ENCODE results near the gene GIMAP6.
A peak's percentile ranks its signal among the peaks of the same experiment; 100 is the strongest.
"Not testable (repeated sequence)": the region's sequence is repeated elsewhere in the genome, so short reads cannot be mapped to it uniquely, and the experiment has no call there.

Gene GIMAP6

DNA sequence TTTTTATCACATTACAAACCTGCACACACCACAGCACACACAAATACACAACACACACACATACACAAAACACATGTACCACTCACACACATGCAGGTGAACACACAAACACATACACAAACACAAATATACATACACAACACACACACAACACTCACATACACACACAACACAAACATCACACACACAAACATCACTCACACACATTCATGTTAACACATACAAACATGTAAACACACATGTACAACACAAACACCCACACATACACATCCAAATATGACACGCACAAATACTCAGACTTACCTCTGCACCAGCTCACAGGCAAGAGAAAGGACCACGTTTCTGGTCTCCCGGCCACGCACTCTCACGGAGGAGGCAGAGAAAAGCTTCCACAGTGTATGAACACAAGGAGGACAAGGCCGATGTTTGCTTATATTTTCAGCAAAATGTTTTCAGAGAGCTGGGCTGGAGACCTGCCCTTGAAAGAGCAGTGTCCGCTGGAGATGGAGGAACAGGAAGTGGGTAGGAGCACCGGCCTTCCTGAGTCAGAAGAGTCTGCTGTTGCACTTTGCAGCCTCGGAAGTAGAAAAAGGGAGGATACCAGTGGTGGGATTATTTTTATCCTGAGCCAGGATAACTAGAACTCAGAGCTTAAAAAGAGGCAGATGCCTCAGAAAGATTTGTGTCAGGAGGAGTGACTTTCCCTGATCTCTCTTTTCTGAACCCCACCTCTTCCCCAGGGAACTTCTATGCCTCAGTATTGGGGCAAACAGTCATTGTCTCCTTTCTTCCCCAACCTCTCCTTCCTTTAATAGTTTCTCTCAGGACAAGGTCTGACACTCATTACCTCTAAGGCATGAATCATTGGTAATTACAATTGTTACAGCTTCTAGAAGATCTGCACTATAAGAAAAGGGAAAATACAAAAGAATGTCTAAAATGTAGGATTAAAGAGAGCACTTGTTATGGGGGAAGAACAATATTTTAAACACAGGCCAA is at the start of gene GIMAP6:
GIMAP6 (minus strand) TSS at position 520 of the 999 bp plus-strand sequence. CDS start 2,243 bp downstream, outside the sequence.
- peak in 1 of 2 experiments; percentile 32 for DNase-seq

DNA sequence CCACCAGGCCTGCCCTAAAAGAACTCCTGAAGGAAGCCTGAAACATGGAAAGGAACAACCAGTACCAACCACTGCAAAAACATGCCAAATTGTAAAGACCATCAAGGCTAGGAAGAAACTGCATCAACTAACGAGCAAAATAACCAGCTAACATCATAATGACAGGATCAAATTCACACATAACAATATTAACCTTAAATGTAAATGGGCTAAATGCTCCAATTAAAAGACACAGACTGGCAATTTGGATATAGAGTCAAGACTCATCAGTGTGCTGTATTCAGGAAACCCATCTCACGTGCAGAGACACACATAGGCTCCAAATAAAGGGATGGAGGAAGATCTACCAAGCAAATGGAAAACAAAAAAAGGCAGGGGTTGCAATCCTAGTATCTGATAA is 48.2 kb upstream of the GIMAP6 start:
- DNase-seq: not testable (repeated sequence)

DNA sequence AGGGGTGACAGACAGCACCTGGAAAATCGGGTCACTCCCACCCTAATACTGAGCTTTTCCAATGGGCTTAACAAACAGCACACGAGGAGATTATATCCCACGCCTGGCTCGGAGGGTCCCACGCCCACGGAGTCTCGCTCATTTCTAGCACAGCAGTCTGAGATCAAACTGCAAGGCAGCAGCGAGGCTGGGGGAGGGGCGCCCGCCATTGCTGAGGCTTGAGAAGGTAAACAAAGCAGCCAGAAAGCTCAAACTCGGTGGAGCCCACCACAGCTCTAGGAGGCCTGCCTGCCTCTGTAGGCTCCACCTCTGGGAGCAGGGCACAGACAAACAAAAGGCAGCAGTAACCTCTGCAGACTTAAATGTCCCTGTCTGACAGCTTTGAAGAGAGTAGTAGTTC is 46.4 kb upstream of the GIMAP6 start:
- peak in 1 of 2 experiments; percentile 29 for DNase-seq

DNA sequence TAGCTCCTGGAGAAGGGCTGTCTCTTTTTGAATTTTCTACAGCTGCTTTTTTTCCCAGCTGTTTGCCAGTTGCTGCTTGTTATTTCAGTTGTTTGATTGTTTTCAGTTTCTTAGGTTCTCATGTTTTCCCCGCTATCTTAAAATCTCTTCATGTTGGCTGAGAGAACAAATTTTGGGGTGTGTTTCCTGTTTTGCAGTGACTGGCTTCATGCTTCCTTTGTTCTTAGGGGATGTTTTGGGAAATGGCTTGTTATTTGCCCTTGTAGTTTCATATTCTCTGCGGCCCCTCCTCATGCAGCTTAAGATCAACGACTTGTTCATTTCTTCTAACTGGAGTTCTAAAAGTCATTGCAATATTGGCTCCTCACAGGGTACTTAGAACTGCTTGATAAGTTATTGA is 44.7 kb upstream of the GIMAP6 start:
- DNase-seq: not testable (repeated sequence)

DNA sequence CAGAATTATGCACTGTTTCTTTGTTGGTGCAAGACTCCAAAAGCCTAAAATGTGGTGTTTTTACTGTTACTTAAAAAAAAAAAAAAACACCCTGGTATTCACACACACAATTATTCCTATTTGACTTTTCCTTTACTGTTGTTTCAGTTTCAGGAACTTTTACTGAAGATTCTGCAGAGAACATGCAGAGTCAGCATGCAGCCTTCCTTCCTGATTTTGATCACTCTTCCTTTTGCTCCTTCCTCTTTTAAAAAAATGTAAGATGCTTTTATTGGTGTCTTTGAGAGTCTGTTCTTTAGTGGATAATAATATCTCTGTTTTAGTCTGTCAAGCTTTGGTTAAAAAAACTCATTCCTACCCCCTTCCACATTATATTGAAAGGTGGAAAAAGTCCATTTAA is 44.1 kb upstream of the GIMAP6 start:
- not testable (repeated sequence) for DNase-seq

DNA sequence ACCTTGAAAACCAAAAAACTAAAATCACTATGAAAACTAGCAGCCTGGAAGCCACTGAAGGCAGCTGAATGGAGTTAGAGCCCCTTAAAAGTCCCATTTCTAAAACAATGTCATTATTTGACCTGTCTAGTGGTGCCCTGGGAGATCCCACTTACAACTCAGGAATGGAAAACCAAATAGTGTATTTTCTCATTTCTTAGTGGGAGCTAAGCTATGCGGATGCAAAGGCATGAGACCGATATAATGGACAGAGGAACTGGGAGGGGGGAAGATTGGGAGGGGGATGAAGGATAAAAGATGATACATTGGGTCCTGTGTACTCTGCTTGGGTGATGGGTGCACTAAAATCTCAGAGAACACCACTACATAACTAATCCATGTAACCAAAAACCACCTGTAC is 43.5 kb upstream of the GIMAP6 start:
- no peak for DNase-seq

DNA sequence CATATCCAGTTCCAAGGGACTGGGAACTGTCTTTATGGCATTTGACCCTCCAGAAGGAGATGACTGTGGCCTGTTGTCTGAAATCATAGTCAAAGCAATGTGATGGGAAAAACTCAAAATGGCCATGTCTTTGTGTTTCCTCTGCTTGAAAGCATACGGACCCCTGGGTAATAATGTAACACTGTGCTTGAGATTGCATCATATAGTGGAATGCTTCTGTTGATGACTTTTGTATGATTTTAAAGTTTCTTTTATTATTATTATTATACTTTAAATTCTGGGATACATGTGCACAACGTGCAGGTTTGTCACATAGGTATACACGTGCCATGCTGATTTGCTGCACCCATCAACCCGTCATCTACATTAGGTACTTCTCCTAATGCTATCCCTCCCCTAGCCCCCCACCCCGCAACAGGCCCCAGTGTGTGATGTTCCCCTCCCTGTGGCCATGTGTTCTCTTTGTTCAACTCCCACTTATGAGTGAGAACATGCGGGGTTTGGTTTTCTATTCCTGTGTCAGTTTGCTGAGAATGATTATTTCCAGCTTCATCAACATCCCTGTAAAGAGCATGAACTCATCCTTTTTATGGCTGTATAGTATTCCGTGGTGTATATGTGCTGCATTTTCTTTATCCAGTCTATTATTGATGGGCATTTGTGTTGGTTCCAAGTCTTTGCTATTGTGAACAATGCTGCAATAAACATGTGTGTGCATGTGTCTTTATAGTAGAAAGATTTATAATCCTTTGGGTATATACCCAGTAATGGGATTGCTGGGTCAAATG is 39.8 kb upstream of the GIMAP6 start:
- DNase-seq: not testable (repeated sequence)

DNA sequence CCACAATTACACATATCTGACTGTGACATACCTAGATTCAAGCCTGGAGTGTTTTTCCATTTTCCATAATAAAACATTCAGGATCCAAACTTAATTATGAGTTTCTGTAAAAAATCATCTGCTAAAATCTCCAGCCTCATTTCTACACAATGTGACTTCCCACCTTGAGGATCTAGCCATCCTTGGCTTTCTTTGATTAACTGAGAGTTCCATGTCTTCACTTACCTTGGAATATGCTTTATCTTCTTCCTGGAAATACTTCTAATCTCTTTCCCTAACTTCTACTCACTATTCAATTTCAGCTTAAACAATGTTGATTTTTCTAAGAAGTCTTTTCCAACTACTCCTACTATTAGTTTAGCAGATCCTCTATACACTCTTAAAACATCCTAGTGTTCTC is 36.8 kb upstream of the GIMAP6 start:
- DNase-seq: no peak

GRCh38 chr7:150668472-150668911 is 36.3 kb upstream of the GIMAP6 start:
- peak; percentile 45 to 83 for DNase-seq

DNA sequence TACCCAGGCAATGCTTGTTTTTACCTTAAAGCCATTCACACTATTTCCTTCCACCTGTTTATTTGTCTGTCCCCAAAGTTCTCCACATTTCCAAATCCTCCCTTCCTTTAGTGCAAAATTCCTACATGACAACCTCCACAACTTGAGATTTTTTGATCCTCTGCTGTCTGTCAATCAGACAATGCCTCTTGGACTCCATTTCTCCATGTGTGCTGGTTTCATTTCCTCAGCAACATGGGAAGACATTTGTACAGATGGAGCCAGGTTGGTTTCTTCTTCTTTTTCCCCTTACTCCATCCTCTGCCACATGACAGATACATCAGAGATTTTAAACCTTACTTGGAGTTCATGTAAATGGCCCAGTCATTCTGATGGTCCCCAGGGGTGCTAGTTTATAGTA is 34.2 kb upstream of the GIMAP6 start:
- DNase-seq: no peak

DNA sequence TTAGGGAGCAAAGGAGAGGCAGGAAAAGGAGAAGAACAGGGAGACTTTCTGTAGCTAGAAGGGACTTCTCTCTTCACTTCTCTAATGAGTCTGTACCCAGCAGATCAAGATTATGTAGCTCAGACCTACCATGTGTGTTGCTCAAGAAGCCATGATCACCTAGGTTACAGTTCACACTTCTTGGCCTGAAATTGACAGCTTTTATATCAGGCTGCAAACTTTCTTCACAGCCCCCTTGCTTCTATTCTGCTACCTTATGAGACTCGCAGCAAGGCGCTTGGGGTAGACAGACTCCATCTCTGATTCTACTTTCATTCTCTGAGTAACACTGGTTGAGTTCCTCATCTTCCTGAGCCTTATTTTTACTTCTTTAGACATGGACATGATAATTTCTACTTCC is 33.7 kb upstream of the GIMAP6 start:
- no peak for DNase-seq

DNA sequence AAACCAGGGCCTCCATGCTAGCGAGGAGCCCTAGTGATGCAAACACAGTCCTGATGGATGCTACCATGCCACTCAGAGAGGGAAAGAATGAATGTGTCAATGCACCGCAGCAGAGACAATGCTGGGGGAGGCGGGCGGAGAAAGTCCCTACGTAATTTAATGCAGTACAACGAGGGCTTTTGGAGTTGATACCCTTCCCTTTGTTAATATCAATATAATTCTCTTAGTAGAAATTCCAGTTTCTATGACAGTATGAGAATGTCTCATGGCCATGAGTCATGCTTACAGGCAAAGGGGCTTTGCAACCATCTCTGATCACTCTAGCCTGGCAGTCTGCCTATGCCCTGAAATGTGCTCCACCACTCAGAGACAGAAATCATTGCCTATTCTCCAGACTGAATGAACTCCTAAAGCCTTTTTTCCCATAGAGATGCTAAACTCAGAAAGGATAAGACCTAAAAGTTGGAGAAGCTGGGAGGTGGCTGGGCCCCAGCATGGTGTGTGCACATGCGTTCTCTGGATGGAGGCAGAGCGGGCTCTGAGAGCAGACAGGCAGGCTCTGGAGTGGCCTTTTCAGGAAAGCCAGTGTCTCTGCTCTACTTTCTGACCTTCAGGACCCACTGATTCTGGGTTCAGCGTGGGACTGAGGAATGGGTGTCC is 33.0 kb upstream of the GIMAP6 start:
- peak; percentile 45 to 63 for DNase-seq

DNA sequence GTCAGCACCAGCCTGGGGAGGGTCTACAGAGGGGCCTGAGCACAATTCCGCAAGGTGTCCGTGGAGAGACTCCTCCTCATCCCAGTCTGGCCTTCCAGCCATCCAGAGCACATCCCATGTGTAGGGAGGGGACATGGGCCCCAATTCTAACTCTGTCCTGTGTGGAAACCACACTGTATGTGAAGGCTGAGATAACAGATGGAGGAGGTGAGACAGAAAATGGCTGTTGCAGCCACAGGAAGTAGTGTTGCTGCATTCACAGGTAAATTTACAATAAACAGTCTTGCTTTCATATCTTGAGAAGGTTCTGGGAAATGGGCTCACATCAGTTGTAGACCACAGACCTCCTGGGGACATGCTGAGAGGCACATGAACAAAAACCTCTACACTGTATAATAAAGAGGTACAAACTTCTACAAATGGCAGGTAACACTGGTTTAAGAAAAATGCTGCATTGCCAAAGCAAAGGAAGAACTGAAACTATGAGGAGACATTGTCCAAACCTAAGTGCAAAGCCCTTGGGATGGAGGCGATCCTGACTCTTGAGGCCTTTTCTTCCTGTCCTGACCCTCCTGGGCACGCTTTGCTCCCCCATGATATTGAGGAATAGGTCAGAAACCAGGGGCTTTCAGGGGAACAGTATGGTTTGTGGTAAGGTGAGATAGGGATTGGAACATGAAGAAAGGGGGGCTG is 31.8 kb upstream of the GIMAP6 start:
- DNase-seq: peak in 1 of 2 experiments; percentile 34

DNA sequence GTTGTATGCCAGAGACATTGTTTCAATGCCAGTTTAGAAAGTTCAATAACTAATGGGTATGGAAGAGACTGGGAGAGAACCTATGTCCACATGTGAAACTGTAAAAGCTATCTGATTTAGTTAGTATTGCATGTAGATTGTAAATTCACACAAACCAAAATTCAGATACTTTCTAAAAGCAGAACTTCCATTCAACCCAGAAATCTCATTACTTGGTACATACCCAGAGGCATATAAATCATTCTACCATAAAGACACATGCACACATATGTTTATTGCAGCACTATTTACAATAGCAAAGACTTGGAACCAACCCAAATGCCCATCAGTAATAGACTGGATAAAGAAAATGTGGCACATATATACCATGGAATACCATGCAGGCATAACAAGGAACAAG is 30.6 kb upstream of the GIMAP6 start:
- DNase-seq: not testable (repeated sequence)

GRCh38 chr7:150660939-150661613 is 28.9 kb upstream of the GIMAP6 start:
- DNase-seq: no peak

DNA sequence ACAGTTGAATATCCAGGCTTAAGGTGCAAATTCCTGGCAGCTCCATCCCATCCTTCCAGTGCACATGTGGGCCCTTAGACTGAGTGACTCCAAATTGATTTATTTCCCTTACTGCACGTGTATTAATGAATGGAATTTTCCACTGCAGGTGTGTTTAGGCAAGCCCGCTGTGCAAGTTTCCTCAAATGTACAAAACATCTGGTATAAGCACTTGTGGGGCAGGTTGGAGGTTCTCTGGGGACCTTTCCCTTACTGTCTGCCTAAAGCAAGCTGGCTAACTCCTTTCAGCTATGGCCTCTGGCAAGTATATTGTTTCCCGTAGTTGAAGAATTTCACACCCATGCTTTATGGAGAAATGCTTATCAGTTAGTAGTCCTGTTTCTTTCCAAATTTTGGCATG is 25.3 kb upstream of the GIMAP6 start:
- no peak for DNase-seq

DNA sequence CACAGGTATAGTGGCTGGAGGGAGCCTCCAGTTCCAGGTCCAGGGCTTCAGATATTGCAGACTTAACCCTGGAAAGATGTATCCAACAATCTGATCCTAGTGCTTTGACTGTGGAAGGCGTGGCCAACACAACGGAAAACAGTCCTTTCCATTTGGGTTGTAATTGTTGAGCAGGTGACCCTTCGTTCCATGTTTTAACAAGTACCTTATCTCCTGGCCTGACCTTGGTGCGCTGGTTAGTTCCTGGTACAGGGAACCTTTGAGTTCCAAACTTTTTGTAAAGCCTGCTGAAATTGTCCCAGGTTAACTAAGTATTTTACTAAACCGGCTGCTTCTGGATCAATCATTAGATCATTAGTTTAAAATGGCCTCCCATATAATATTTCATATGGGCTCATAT is 23.9 kb upstream of the GIMAP6 start:
- no peak for DNase-seq

DNA sequence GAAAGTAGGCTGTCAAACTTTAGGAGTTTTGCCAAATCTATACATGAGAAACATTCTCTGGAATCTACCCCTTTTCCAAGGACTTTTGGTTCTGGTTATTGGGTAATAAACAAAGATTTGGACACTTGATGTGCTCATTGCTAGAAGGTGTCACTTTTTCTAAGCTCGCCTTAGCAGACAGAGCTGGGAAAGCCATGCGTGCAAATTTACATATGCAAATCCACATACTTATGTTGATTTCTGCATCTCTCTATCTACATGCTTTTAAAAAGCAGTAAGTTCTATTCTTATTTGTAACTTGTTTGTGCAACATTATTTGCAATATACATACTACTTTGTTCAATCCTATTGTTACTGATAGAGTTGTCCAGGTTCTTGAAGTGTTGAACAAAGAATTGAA is 22.5 kb upstream of the GIMAP6 start:
- no peak for DNase-seq

GRCh38 chr7:150649080-150649385 is 16.8 kb upstream of the GIMAP6 start:
- DNase-seq: no peak

DNA sequence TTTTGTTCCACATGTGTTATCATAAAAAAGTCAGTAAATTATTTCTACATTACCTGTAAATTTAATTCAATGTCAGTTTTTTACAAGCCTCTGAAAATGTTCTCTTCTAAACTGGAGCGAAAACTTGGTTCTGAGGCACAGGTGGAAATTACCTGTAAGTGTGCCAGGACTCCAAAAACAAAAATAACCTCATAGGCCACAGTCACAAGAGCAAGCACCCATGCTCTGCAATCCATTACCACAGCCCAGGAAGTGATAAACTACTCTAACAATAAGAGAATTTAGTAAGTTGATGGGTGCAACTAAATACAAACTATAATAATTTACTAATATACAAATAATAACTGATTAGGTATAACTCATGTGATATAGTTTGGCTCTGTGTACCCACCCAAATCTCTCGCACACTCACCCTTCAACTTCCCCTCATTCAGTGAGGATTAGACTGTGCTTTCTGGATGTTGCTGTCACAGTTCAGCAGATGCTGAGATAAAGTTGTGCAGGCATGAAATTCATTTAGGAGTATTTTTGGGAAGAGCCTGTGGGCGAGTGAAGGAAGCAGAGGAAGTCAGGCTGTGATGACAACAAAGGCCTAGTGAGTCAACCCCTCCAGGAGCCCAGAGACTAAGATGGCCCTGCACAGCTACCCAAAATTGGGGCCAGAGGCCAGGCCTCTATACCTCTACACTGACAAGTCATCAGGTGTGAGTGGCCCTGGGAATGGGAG is 16.3 kb upstream of the GIMAP6 start:
- DNase-seq: no peak

Data from stimulated activated CD4-positive, alpha-beta T cell treated with anti-CD3 and anti-CD28 coated beads, Interleukin-4, amount 100 ng/mL, for 4 hours (primary cell).